GM18526 (cell line): ENCODE data around the gene TSHZ3.

Experiments used
- POLR2A ChIP-seq: IDR thresholded peaks from 3 replicates; pipeline ENCODE4 v1.6.1; 2011; ENCODE audit not compliant: insufficient read length; ENCODE audit errors: extremely low read depth

The TSHZ3 gene

GRCh38 chr19:31258211-31259052, 90.8 kb downstream of the TSHZ3 start:
- TF ChIP-seq POLR2A: no peak

GRCh38 chr19:31257426-31258130, 91.7 kb downstream of the TSHZ3 start:
- TF ChIP-seq POLR2A: no peak

- TF ChIP-seq POLR2A: no peak
These were observed 92.2 kb downstream of the TSHZ3 start for GRCh38 chr19:31257025-31257424.

- TF ChIP-seq POLR2A: no peak
These were observed 92.7 kb downstream of the TSHZ3 start for GRCh38 chr19:31256593-31256960.

GRCh38 chr19:31255831-31256592, 93.2 kb downstream of the TSHZ3 start:
- no peak for TF ChIP-seq POLR2A

GRCh38 chr19:31255174-31255799, 93.9 kb downstream of the TSHZ3 start:
- no peak for TF ChIP-seq POLR2A

- TF ChIP-seq POLR2A: no peak
These were observed 94.6 kb downstream of the TSHZ3 start for GRCh38 chr19:31254611-31255010.

- TF ChIP-seq POLR2A: no peak
These were observed 95.1 kb downstream of the TSHZ3 start for GRCh38 chr19:31254180-31254551.

- TF ChIP-seq POLR2A: no peak
These were observed 95.6 kb downstream of the TSHZ3 start for GRCh38 chr19:31253526-31254179.

GRCh38 chr19:31252441-31252840, 96.8 kb downstream of the TSHZ3 start:
- no peak for TF ChIP-seq POLR2A

GRCh38 chr19:31249217-31249616, 100.0 kb downstream of the TSHZ3 start:
- TF ChIP-seq POLR2A: no peak

- TF ChIP-seq POLR2A: no peak
These were observed 113.4 kb downstream of the TSHZ3 start for GRCh38 chr19:31235806-31236205.

- TF ChIP-seq POLR2A: no peak
These were observed 115.9 kb downstream of the TSHZ3 start for GRCh38 chr19:31233295-31233800.

- TF ChIP-seq POLR2A: no peak
These were observed 116.4 kb downstream of the TSHZ3 start for GRCh38 chr19:31232871-31233270.

GRCh38 chr19:31232180-31232579, 117.1 kb downstream of the TSHZ3 start:
- TF ChIP-seq POLR2A: no peak
